Keratinocyte (primary cell): Measurements from ENCODE around the gene MRO. TPM values are rescaled to one million over a fixed set of nuclear protein-coding genes. Genes with fewer than 3 reads are reported as not detected.

ENCODE experiments used
- DNase-seq: peaks from one replicate; pipeline ENCODE4 v3.0.0-alpha.2; 2011; ENCODE audit warnings: low read depth, missing footprints, low spot score
- FAIRE-seq: peaks from 2 replicates; lab custom pipeline; 2011; peaks lifted over from hg19 to GRCh38; lab: Jason Lieb, UNC
- H2AFZ ChIP-seq: 2 replicates; pipeline ENCODE4 v1.6.0; 2012; ENCODE audit warnings: low read length, control low read depth, inconsistent platforms; ENCODE audit not compliant: control insufficient read depth
- H3K27ac ChIP-seq: 2 replicates; pipeline ENCODE4 v1.5.1; 2011; ENCODE audit warnings: low read length; ENCODE audit not compliant: control insufficient read depth, insufficient read depth
- H3K27me3 ChIP-seq: 3 replicates; pipeline ENCODE4 v1.6.0; 2011; ENCODE audit warnings: low read length; ENCODE audit not compliant: control insufficient read depth, insufficient read depth; ENCODE audit errors: extremely low read depth
- H3K36me3 ChIP-seq, 2 experiments: 2 replicates in 1 of 2; 3 replicates in 1 of 2; pipeline ENCODE4 v1.5.1; 2011; ENCODE audit warnings: low read length in 2 of 2, mild to moderate bottlenecking in 1 of 2; ENCODE audit not compliant: control insufficient read depth in 2 of 2, insufficient read depth in 2 of 2; ENCODE audit errors: extremely low read depth in 1 of 2
- H3K4me1 ChIP-seq: 3 replicates; pipeline ENCODE4 v1.5.1; 2011; ENCODE audit warnings: low read length; ENCODE audit not compliant: control insufficient read depth, insufficient read depth; ENCODE audit errors: extremely low read depth
- H3K4me2 ChIP-seq: 3 replicates; pipeline ENCODE4 v1.6.0; 2011; ENCODE audit warnings: low read depth, low read length; ENCODE audit not compliant: control insufficient read depth, insufficient read depth; ENCODE audit errors: extremely low read depth
- H3K4me3 ChIP-seq, 3 experiments: fragments of 200-600 bp in 1 of 3; sonication (generic) in 1 of 3; 2 replicates in 2 of 3; 3 replicates in 1 of 3; pipeline ENCODE4 v1.5.1; 2011 to 2016; ENCODE audit warnings: low read length in 3 of 3, mild to moderate bottlenecking in 3 of 3, control low read depth in 2 of 3, inconsistent platforms in 1 of 3, low read depth in 1 of 3, mixed read lengths in 1 of 3, mixed run types in 1 of 3, moderate library complexity in 1 of 3; ENCODE audit not compliant: control insufficient read depth in 2 of 3, insufficient read depth in 2 of 3; ENCODE audit errors: extremely low read depth in 1 of 3
- H3K79me2 ChIP-seq: 2 replicates; pipeline ENCODE4 v1.6.0; 2012; ENCODE audit warnings: low read length; ENCODE audit not compliant: control insufficient read depth, insufficient read depth
- H3K9ac ChIP-seq: 3 replicates; pipeline ENCODE4 v1.6.0; 2011; ENCODE audit warnings: low read length; ENCODE audit not compliant: control insufficient read depth, insufficient read depth; ENCODE audit errors: extremely low read depth
- H3K9me1 ChIP-seq: 3 replicates; pipeline ENCODE4 v1.6.0; 2011; ENCODE audit warnings: low read length; ENCODE audit not compliant: control insufficient read depth, insufficient read depth; ENCODE audit errors: extremely low read depth
- H3K9me3 ChIP-seq: 2 replicates; pipeline ENCODE4 v1.5.1; 2012; ENCODE audit warnings: low read depth, low read length; ENCODE audit not compliant: control insufficient read depth
- H4K20me1 ChIP-seq: 3 replicates; pipeline ENCODE4 v1.6.0; 2011; ENCODE audit warnings: low read length; ENCODE audit not compliant: control insufficient read depth, insufficient read depth; ENCODE audit errors: extremely low read depth
- EZH2 ChIP-seq: IDR thresholded peaks from one replicate; pipeline ENCODE4 v1.6.1; 2012; ENCODE audit warnings: inconsistent platforms, mild to moderate bottlenecking, low read length, moderate library complexity
- dilution Hi-C: fragments of 300-500 bp; cut with MboI; formaldehyde crosslinking; loops from one replicate; pipeline ENCODE4 v1.7.0; 2020; ENCODE audit warnings: low sequenced_read_pairs; ENCODE audit not compliant: extremely low pct_ligation_motif_present
- polyA plus RNA-seq, 5 experiments: library from polyadenylated mRNA; depleted of rRNA in 3 of 5; stranded (reverse) in 3 of 5; stranded (forward) in 1 of 5; unstranded in 1 of 5; fragments of >200 nt; gene quantifications; 1 replicate in 1 of 5; 2 replicates in 3 of 5; 3 replicates in 1 of 5; pipeline versions ENCODE4 v1.2.1 to v1.2.3, GENCODE V29; 2011 to 2012; ENCODE audit warnings: missing spikeins in 2 of 5, low read depth in 1 of 5, low replicate concordance in 1 of 5
- TF ChIP-seq, protein P1 (sequence below), 3 experiments: IDR thresholded peaks in 1 of 3; conservative IDR thresholded peaks in 1 of 3; optimal IDR thresholded peaks in 1 of 3; 2 replicates in 2 of 3; 3 replicates in 1 of 3; pipeline versions ENCODE3 to v1.5.1; 2011; ENCODE audit warnings: low read length in 3 of 3, mild to moderate bottlenecking in 3 of 3, moderate library complexity in 2 of 3, control low read depth in 1 of 3, inconsistent platforms in 1 of 3; ENCODE audit not compliant: insufficient read depth in 2 of 3; ENCODE audit errors: extremely low read depth in 1 of 3

The MRO gene
- polyA plus RNA-seq, 1 donor (not counting 4 experiments of a cell fraction or from before 2014, with no cell fraction given), result not detected

DNA sequence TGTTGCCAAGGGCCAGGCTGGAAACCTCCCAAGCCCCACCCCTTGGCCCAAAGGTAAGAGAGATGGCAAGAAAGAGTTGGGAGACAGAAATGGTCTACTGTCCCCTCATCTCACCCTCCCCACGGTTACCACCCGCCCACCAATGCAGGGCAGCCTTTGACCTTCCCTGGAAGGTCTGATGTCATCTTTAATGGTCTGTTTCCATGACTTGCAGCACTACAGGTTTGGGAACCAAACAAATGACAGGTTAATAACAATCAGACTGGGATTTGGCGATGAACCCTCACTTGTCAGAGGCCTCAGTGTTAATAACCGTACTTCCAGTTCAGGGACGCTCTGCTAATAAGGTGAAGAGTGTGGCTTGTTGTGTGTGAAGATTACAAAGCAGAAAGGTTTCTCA is 70.4 kb downstream of the MRO start:
- Histone ChIP-seq H3K79me2 (no peaks in the 10 kb centered on the region), H3K9me1 (no peaks in the 10 kb centered on the region), H3K27me3 (peaks cover 6% of the 10 kb centered on the region), H3K4me1 (no peaks in the 10 kb centered on the region), H3K36me3 (no peaks in the 10 kb centered on the region), H3K9ac (no peak overlapping the region), H3K27ac (no peak overlapping the region), H4K20me1 (no peaks in the 10 kb centered on the region), H2AFZ (no peak overlapping the region), H3K4me3 (no peak overlapping the region), H3K4me2 (no peak overlapping the region), H3K9me3 (no peaks in the 10 kb centered on the region)
- TF ChIP-seq, protein P1, sequence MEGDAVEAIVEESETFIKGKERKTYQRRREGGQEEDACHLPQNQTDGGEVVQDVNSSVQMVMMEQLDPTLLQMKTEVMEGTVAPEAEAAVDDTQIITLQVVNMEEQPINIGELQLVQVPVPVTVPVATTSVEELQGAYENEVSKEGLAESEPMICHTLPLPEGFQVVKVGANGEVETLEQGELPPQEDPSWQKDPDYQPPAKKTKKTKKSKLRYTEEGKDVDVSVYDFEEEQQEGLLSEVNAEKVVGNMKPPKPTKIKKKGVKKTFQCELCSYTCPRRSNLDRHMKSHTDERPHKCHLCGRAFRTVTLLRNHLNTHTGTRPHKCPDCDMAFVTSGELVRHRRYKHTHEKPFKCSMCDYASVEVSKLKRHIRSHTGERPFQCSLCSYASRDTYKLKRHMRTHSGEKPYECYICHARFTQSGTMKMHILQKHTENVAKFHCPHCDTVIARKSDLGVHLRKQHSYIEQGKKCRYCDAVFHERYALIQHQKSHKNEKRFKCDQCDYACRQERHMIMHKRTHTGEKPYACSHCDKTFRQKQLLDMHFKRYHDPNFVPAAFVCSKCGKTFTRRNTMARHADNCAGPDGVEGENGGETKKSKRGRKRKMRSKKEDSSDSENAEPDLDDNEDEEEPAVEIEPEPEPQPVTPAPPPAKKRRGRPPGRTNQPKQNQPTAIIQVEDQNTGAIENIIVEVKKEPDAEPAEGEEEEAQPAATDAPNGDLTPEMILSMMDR (optimal IDR thresholded peaks at IDR 0.05 in 1 of 3, IDR thresholded peaks at IDR 0.05 in 1 of 3, conservative IDR thresholded peaks at IDR 0.05 in 1 of 3; ENCODE audit: extremely low read depth in 1 of 3, insufficient read depth in 2 of 3, low read length in 3 of 3), result no peak
- no peak for TF ChIP-seq EZH2
- no peak for FAIRE-seq
- DNase-seq, result no peak
- dilution Hi-C loops, result no loop called here

DNA sequence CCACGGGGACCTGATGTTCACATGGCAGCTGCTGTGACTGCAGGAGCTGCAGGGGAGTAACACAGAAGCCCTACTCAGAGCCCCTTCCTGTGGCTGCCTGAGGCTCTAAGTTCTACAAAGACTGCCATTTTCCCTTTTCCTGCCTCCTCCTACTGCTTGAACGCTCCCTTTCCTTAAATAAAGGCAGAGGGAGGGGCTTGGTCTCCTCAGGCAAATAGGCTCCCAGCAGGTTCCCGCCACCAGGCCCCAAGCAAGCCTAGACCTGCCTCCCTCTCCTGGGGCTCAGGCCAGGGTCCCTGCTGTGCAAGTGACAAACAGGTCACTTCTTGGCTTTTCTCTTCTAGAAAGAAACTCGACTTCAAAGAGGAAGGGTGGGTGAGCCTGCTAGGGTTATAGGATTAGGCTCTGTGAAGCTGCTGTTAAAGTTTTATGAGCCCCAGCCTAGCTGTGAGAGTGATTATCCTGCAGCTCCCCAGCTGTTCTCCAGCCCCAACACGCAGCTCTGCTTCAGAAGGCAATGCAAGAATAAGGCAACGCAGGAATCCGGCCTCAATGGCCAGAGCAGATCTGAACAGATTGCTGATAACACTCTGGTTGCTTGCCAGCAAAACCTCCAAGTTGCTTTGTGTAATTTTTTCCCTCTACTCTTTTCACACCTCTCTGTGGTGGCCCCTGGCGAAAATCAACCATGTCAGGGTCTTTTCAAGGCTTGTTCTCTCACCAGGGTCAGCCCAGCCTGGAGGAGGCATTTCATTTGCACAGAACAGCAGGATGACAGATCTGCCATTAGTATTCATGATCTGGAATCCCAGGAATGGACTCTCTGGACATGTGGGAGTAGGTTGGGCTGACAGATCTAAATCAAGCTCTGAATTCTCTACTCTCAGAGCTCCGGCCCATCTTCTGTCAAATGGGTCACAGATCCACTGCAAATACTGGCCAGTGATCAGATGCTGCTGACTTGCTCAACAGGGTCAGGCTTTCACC is 71.3 kb downstream of the MRO start:
- no peaks in the 10 kb centered on the region for H3K79me2 ChIP-seq
- H3K9me3 ChIP-seq, result no peaks in the 10 kb centered on the region
- no peak overlapping the region for H3K4me3 ChIP-seq
- DNase-seq (no peak), FAIRE-seq (no peak)
- H3K4me1 ChIP-seq, result no peaks in the 10 kb centered on the region
- peaks cover 6% of the 10 kb centered on the region for H3K27me3 ChIP-seq
- TF ChIP-seq EZH2, result no peak
- TF ChIP-seq, protein P1 (optimal IDR thresholded peaks at IDR 0.05 in 1 of 3, IDR thresholded peaks at IDR 0.05 in 1 of 3, conservative IDR thresholded peaks at IDR 0.05 in 1 of 3; ENCODE audit: extremely low read depth in 1 of 3, insufficient read depth in 2 of 3, low read length in 3 of 3), result no peak
- H4K20me1 ChIP-seq, result no peaks in the 10 kb centered on the region
- no peaks in the 10 kb centered on the region for H3K36me3 ChIP-seq
- H3K4me2 ChIP-seq, result no peak overlapping the region
- no peak overlapping the region for H2AFZ ChIP-seq
- no peak overlapping the region for H3K27ac ChIP-seq
- H3K9ac ChIP-seq, result no peak overlapping the region
- H3K9me1 ChIP-seq, result no peaks in the 10 kb centered on the region
- dilution Hi-C loops, result no loop called here
